Activated naive CD4-positive, alpha-beta T cell treated with anti-CD3 and anti-CD28 coated beads, Interleukin-2, amount 50 U/mL, for 16 hours (primary cell): ENCODE data around the gene OR8B12.

ENCODE experiments used
- DNase-seq: peaks from one replicate; pipeline ENCODE4 v3.0.0-alpha.2; 2020

Gene OR8B12, protein sequence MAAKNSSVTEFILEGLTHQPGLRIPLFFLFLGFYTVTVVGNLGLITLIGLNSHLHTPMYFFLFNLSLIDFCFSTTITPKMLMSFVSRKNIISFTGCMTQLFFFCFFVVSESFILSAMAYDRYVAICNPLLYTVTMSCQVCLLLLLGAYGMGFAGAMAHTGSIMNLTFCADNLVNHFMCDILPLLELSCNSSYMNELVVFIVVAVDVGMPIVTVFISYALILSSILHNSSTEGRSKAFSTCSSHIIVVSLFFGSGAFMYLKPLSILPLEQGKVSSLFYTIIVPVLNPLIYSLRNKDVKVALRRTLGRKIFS

DNA sequence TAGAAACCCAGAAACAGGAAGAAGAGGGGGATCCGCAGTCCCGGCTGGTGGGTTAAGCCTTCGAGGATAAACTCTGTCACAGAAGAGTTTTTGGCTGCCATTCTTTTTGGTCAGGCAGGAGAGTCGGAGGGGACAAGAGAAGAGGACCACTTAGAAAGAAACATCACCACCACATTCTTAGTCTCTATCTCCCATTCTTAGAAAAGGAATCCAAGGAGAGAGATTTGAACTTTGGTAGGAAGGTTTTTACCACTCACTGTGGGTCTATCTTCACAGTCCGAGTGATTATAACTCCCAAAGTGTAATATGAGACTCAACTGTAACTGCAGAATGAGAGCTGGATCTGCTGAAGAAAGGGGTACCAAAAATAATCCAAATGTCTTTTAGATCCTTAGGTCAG, at the start of gene OR8B12:
Gene OR8B12, minus strand, starts transcription at position 101 of the 400 bp plus-strand sequence. Its CDS starts 0 bp downstream, at position 101.
- no peak for DNase-seq

DNA sequence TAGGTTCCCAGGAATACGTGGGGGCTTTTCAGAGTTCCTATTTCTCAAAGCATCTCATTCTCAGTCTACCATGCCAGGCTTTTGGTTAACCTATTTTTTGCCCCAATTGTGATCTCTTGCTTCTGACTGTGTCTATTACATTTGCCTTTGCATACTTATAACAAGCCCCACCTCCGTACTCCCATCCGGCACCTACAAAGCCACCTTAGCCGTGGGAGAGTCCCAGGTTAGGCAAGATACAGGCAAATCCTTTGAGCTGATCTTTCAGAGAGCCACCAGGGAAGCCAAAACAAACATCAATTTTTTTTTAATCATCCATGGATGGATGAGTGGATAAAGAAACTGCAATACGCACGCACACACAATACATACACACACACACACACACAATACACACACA, 49.2 kb upstream of the OR8B12 start:
- no peak for DNase-seq

DNA sequence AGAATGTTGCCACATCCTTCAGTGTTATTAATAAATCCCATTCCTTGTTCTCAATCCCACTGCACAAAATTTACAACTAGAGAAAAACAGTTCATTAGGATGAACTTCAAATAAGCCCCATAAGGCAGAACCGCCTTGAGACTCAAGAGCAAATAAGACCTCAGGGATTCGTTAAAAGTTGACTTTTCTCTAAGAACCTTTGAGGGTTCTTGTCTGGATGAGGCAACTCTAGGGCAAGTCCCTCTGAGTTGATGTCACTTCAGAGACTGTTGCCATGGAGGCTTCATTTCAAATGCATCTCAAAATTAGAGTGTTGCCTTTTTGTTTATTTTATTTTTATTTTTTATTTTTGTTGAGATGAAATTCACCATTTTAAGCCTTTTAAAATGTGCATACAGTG, 48.0 kb upstream of the OR8B12 start:
- no peak for DNase-seq

DNA sequence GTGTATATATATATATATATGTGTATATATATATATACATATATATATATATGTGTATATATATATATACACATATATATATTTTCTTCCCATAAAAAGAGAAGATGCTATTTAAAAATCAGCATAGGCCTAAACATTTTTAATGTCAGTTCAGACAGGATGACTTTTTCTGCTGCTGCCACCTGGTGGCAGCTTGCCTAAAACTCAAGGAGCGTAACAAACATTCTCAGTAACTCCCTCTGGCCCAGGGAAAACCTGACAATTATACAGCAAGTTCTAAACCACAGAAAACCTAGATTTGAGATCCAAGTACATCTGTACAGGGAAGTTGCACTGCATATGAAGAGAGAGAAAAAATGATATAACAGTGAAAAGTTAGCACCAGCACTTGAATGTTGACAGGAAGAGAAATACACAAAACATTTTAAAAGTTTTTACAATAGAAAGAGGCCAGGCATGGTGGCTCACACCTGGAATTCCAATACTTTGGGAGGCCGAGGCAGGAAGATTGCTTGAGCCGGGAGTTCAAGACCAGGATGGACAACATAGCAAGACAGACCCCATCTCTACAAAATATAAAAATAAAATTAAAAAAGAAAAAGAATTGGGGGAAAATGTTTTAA, 42.9 kb upstream of the OR8B12 start:
- DNase-seq, result peak; percentile 49

DNA sequence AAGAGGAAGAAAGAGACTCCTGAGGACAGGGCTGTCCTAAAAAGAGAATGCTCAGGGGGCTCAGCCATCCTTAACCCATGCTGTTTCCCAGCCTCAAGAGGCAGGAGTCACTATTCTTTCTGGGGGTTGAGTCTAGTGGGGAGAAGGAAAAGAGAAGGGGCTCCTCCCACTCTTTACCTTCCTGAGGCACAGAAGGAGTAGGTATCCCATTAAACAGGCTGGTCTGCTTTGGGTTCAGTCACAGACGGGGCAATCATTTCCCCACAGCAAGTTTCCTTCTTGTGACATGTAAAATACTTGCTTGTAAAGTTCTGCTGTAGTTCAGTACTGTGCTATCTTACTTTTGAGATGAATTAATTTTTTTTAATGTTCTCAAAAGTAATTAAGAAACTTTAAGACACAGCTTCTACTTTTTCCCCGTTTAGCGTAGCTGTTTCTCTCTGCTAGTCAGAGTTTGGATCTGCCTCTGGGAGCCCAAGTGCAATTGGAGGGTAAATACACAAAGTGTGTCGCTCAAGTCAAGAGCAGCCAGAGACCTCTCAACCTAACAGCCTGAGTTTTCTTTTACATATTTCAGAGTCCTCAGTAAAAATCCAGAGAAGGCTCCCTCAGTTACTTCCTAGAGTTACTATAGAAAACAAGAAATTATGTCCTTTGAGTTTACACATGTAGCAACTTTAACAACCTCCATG, 41.4 kb upstream of the OR8B12 start:
- no peak for DNase-seq

DNA sequence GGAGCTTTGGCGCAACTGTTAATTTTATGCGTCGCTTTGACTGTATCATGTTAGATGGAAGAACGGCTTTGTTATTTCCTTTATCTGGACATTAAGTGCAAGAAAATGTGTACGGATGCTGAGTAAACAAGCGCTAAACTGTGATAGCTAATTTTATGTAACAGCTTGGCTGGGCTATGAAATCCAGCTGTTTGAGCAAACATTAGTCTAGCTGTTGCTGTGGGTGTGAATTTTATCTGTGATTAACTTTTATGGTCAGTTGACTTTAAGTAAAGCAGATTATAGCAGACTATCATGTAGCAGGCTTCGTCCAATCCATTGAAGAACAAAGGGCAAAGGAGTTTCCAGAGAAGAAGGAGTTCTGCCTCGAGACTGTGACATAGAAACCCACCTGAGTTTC, 40.3 kb upstream of the OR8B12 start:
- no peak for DNase-seq

DNA sequence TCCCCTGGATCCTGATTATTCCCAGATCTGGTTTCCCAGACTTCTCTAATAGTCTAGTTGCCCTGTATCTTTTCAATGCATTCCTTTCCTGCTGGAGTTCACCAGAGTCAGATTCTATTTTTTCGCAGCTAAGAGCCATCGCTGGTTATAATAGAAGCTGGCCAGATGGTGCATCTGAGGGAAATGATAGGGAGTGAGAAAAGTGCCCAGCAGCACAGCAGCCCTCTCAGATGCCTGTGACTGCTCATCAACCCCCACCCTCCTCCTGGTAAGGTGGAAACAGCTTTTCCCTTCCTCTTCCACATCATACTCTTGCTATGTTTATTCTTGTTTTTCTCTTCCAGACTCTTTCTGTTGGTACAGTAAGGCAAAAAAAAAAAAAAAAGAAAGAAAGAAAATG, 39.1 kb upstream of the OR8B12 start:
- DNase-seq, result no peak

DNA sequence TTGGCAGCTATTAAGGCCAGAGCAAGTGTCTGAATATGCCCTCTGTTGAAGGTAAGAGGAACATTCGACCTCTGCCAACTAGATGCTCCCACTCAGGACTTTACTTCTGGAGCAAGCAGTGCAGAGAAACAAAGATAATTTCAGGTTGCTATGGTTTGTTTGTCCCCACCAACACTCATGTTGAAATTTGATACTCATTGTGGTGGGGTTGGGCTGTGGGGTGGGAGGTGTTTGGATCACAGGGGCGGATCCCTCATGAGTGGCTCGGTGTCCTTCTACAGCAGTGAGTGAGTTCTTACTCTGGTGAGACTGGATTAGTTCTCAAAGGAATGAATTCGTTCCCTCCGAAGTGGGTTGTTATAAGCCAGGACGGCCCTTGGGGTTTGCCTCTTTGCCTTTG, 38.4 kb upstream of the OR8B12 start:
- no peak for DNase-seq

DNA sequence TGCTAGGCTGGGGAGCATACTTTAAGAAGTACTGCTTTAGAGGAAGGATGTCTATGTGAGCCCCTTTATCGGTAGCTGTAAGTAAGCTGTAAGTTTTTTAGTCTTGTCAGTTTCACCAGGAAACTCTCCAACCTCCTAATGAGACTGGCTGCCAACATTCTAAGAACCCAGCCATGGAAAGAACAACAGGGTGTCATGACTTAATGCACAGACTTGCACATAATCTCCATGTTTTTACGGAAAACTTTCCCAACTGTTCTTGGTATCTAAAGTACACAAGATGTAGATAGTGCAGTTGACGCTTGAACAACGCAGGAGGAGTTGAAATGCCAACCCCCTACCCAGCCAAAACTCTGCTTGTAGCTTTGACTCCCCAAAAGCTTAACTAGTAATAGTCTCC, 35.3 kb upstream of the OR8B12 start:
- no peak for DNase-seq

DNA sequence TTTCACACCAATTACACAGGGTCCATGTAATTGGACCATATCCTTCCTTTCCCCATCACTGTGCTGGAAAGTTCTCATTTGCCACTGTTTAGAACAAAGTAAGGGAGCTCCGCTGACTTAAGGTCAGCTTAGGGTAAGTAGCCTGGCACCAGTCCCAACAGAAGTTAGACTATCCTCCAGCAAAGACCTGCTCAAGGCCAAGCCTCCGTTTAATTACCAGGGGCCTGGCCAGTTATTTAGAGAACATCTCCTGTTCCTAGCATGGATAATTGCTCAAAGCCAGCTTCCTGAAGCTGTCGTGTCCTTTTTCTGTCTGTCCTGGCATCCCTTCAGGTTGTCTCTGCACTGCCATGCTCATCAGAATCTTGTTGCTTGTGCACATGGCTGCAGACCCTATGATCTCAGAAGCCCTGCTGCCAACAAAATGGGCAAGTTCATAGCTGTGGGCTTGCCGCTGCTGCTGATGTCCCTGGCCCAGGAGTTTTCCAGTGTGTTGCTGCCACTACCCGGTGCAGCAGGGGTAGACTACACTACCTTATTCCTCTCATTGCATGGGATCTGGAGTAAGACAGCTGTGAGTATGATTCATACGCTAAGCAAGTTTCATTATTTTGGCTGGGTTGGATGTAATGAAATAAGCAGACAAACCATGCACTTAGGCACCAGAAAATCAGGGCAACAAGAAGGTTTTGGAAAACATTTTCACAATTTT, 34.4 kb upstream of the OR8B12 start:
- no peak for DNase-seq

DNA sequence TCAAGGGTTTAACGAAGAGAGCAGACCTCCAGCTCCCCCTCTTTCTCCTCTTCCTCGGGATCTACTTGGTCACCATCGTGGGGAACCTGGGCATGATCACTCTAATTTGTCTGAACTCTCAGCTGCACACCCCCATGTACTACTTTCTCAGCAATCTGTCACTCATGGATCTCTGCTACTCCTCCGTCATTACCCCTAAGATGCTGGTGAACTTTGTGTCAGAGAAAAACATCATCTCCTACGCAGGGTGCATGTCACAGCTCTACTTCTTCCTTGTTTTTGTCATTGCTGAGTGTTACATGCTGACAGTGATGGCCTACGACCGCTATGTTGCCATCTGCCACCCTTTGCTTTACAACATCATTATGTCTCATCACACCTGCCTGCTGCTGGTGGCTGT, 26.7 kb upstream of the OR8B12 start:
- DNase-seq, result no peak

DNA sequence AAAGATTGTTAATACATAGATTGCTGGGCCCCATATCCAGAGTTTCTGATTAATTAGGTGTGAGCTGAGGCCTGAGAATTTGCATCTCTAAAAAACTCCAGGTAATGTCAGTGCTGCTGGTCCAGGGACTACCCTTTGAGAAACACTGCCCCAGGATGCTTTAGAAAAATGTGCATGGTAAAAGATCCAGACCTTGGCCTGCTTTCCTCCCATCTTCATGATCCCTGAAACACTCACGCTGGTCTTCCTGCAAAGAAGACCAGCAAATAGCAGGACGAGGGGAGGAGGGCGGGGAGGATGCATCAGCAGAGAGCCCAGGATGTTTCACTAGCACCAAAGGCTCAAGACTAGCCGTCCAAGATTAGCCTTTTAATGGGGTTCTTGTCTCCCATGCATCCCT, 26.2 kb upstream of the OR8B12 start, which contains the start of gene OR8A1:
Gene OR8A1, plus strand, starts transcription at position 301 of the 400 bp plus-strand sequence. CDS start 123 bp downstream, outside the sequence.
- DNase-seq, result no peak

DNA sequence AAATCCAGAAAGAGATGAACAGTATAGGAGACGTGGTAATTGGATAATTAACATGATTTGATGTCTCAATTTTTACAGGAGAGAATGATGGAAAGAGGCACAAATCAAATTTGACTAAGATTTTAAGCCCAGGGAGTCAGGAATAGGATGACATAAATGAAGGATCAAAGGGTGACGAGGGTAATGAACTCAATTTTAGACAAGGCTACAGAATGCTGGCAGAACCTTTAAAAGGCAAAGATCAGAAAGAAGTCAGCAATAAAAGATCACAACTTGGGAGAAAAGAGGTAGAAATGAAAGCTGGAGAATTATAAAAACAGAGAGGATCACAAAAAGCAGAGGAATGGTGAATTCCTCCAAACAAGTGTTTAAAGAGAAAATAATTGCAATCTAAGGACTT, 13.4 kb upstream of the OR8B12 start:
- DNase-seq, result no peak

DNA sequence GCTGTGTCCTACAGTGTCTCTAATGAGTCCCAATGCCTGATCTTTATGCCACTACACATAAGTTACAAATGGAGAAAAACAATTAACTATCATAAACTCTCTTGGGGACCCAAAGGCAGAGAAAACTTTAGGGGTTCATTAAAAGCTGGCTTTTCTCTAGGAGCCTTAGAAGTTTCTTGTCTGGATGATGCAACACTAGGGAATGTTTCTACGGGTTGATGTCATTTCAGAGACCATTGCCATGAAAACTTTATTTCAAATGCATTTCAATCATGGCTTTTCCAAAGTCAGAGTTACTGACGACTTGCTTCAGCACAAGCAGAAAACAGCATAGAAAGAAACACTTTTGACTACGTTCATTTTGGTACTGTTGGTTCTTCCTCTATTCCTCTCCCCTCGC, 8.5 kb upstream of the OR8B12 start:
- DNase-seq, result no peak

DNA sequence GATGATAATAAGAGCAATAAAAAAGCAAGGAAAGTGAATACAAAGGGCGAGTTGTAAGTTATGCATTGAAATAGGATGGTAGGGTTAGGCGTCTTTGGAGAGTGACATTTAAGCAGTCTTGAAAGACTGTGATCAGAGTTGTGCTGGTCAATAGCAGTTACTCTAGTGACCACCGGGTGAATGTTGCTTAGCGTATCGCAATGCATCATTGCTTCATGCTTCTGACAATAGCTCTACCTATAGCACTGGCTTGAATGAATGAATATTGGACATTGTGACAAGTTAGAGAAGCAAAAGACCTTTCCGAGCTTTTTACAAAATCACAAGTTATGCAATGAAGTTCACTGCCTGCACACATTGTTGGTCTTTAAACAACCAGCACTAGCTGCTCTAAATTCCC, 7.7 kb upstream of the OR8B12 start:
- DNase-seq, result no peak

DNA sequence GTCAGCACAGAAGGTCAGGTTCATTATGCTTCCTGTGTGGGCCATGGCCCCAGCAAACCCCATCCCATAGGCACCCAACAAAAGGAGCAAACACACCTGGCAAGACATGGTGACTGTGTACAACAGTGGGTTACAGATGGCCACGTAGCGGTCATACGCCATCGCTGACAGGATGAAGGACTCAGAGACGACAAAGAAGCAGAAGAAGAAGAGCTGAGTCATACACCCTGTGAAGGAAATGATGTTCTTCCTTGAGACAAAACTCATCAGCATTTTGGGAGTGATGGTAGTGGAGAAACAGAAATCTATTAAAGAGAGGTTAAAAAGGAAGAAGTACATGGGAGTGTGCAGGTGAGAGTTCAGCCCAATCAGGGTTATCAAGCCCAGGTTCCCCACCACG, 309 bp downstream of the OR8B12 start:
- DNase-seq, result no peak

DNA sequence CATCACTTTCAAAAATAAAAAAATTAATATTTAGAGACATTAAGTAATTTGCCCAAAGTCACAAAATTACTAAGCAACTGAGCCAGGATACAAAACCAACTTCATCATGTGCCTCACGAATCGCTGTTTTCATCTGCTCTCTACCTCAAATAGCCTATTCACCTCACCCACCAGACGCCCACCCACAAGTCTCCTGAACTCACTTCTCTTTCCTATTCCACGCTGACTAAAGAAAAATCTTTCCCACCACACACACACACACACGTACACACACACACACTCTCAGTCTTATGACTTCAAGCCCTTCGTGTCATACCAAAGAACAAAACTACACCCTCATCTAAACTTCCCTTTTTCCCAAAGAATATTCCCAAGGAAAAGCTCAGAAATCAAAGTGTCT, 2.2 kb downstream of the OR8B12 start:
- no peak for DNase-seq

DNA sequence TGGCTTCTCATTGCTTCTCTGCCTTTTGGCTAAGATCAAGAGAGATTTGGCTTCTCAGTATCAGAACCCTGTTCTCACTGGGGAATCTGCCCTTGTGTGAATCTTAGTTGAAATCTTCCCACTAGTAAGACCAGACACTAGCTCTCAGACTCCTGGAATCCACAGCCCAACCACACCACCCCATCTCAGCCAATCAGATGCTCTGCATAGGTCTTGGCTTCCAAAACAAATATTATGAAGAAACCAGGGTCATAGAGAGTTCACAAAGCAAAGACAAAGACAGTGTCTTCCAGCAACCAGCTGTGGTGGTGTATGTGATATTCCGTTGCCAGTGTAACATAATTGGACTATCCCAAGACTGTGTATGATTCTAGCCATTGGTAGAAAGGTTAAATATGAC, 5.4 kb downstream of the OR8B12 start:
- no peak for DNase-seq

DNA sequence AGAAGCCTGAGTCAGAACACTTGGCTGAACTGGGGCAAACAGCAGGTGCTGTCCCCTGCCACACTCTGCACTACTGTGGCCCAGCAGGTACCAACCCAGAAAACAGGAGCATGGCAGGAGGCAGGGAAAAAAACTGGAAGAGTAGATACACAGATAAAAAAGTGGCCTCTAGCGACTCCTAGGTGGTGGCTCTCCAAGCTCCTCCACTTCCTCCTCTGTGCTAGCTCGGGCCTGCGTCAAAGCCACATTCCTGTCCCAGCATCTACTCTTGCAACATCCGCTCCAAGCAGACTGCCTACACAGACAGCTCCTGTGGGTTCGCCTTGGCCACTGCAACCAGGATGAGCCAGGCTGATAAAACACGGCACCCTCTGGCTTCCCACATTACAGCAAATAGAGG, 6.9 kb downstream of the OR8B12 start:
- DNase-seq, result no peak

DNA sequence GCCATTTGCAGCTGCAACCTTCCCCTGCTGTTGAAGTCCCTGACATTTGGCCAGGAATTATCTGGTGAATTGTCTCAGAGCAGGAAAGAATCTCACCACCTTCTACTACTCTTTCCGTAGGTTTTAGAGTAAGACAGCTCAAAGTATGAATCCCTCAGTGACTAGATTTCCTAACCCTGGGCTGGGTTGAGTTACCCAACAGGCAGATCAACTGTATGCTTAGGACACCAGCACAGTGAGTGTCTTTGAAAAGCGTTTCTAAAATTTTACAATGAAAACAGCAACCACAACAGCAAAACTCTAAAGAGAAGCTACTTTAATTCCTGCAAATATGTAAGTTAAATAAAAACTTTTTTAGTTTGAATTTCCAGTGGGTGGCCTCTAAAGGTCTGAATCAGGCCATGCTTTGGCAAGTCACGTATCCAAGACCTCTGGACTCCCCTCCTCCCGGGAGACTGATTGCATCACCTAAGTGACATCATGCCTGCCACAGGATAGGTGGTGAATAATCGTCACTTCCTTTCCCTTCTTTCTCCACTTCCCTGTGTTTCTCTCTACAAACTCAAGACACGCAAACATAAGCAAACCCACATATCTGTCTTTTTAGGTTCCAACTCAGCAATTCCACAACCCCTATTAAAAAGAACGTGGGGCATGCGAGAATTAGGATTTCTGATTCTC, 7.8 kb downstream of the OR8B12 start:
- no peak for DNase-seq

DNA sequence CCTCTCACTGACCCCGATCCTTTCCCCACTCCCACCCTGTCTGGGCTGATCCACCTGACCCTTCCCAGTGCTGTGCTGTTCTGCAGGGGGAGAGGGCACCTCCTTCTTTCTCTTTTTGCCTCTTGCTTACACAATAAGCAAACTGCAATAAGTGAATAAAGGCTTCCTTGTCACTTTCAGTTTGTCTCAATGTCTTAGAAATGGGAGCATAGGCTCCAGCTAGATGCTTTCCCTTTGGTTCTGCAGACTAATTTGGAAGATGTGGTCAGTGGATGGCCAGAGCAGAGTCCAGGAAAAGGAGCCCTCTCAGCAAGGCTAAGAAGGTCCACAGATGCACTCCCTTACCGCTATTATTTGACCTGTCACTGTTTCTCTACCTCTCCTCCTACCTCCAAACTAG, 9.4 kb downstream of the OR8B12 start:
- DNase-seq, result no peak

DNA sequence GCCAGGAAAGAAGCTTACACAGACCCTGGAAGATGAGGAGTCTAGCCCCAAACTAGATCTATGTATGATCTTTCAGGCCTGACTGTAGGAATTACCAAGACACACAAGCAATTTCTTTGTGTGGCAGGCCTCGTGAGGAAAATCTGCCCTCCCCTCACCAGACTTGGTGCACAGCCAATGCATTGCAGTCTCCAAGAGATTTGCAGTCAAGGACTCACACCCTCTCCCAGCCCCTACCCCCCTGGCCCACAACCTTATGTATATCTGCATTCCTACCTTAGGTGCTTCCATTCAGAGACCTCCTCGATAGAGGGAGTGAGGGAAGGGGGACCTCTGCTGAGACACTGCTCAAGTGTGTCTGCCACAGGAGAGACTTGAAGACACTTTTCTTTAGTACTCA, 9.8 kb downstream of the OR8B12 start:
- DNase-seq, result no peak

DNA sequence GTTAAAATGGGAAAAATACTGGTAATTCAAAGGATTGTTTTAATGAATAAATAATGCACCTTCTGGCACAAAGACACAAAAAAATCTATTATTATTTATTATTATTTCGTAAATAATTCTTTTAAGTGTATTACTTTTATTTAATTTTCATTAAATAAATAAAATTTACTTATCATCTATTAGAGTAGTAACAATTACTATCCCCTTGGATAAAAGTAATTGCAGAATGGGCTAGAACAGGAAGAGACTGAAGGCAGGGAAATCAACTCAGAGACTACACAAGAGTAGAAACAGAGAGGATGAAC, 23.0 kb downstream of the OR8B12 start:
- DNase-seq, result no peak
